K562 (cell line): ENCODE measurements around the gene DMAC2. TPM values are rescaled to one million over a fixed set of nuclear protein-coding genes. Genes with fewer than 3 reads are reported as not detected.
A peak's percentile ranks its signal among the peaks of the same experiment; 100 is the strongest.

Experiments used
- CBFA2T3 ChIP-seq: fragments of 450-650 bp; IDR thresholded peaks from 2 replicates; pipeline ENCODE4 v1.6.1; 2017
- CC2D1A ChIP-seq: fragments of 450-650 bp; IDR thresholded peaks from 2 replicates; pipeline ENCODE4 v1.6.1; 2017; ENCODE audit warnings: mild to moderate bottlenecking
- EP300 ChIP-seq: IDR thresholded peaks from 2 replicates; pipeline ENCODE4 v1.6.1; 2012; ENCODE audit warnings: low read length, improper control_type of control experiment
- MBD2 ChIP-seq: sonication (generic); IDR thresholded peaks from 2 replicates; pipeline ENCODE4 v1.6.1; 2016; ENCODE audit warnings: low read depth, borderline replicate concordance
- MTA3 ChIP-seq: fragments of 450-650 bp; formaldehyde crosslinking; IDR thresholded peaks from 2 replicates; pipeline ENCODE4 v1.6.1; 2017; ENCODE audit warnings: mild to moderate bottlenecking, borderline replicate concordance
- PYGO2 ChIP-seq: fragments of 450-650 bp; IDR thresholded peaks from 2 replicates; pipeline ENCODE4 v1.6.1; 2016; ENCODE audit warnings: mild to moderate bottlenecking, missing genetic modification characterization, moderate library complexity, missing compliant biosample characterization
- SMARCB1 ChIP-seq: IDR thresholded peaks from 2 replicates; pipeline ENCODE4 v1.6.1; 2011; ENCODE audit warnings: improper control_type of control experiment, low read depth; ENCODE audit not compliant: insufficient read length
- SP1 ChIP-seq: sonication (generic); formaldehyde crosslinking; IDR thresholded peaks from 2 replicates; pipeline ENCODE4 v1.8.1; 2022; ENCODE audit warnings: mild to moderate bottlenecking, missing genetic modification reagents
- WHSC1 ChIP-seq: IDR thresholded peaks from one replicate; pipeline ENCODE4 v1.6.1; 2012; ENCODE audit warnings: low read length, control low read depth, inconsistent platforms
- ZNF316 ChIP-seq: fragments of 450-650 bp; IDR thresholded peaks from 2 replicates; pipeline ENCODE4 v1.6.1; 2016
- ZNF644 ChIP-seq: fragments of 200-800 bp; sonication (Bioruptor generic); IDR thresholded peaks from 2 replicates; pipeline ENCODE4 v1.6.1; 2016; ENCODE audit warnings: low read depth, missing genetic modification characterization, missing compliant biosample characterization
- polyA plus RNA-seq, 8 experiments: library from polyadenylated mRNA; depleted of rRNA in 4 of 8; stranded (reverse) in 5 of 8; unstranded in 3 of 8; fragments of >200 nt; fragmentation: Nextera tagmentation in 2 of 8; fragmentation: Illumina TruSeq in 1 of 8; extraction: Ambion mirVana in 2 of 8; extraction: Trizol in 1 of 8; gene quantifications; 2 replicates each; pipeline versions ENCODE4 v1.2.1 to v1.2.3, GENCODE V29; 2011 to 2014; ENCODE audit warnings: inconsistent platforms in 1 of 8, missing spikeins in 1 of 8
- total RNA-seq, 7 experiments: library from RNA; depleted of rRNA in 6 of 7; stranded (reverse); fragments of >200 nt in 6 of 7; fragmentation: Illumina TruSeq in 2 of 7; extraction: Trizol in 2 of 7; gene quantifications; 2 replicates each; pipeline versions ENCODE4 v1.2.1 to v1.2.3, GENCODE V29; 2011 to 2021; ENCODE audit warnings: low replicate concordance in 1 of 7
- TF ChIP-seq, protein P1 (sequence below), 2 experiments: fragments of 450-650 bp; IDR thresholded peaks; 2 replicates each; pipeline ENCODE4 v1.6.1; 2016; ENCODE audit warnings: mild to moderate bottlenecking in 2 of 2, borderline replicate concordance in 1 of 2, low read depth in 1 of 2, moderate library complexity in 1 of 2
- TF ChIP-seq, protein P2 (sequence below), 2 experiments: fragments of 450-650 bp; conservative IDR thresholded peaks; 2 replicates each; pipeline ENCODE4 v1.6.1; 2017; ENCODE audit warnings: mild to moderate bottlenecking in 2 of 2, moderate library complexity in 2 of 2
- TF ChIP-seq, protein P3 (sequence below): fragments of 450-650 bp; IDR thresholded peaks from 2 replicates; pipeline ENCODE4 v1.6.1; 2016; ENCODE audit warnings: antibody characterized with exemption
- TF ChIP-seq, protein P4 (sequence below): sonication (generic); formaldehyde crosslinking; IDR thresholded peaks from 2 replicates; pipeline ENCODE4 v1.8.0; 2022; ENCODE audit warnings: mild to moderate bottlenecking, missing genetic modification reagents

DMAC2 gene
- total and polyA plus RNA-seq, 9 of the 15 experiments (the other 6 are each of a cell fraction or from before 2014, with no cell fraction given) = 12.9 to 61.2 (median 43.1) TPM

DNA sequence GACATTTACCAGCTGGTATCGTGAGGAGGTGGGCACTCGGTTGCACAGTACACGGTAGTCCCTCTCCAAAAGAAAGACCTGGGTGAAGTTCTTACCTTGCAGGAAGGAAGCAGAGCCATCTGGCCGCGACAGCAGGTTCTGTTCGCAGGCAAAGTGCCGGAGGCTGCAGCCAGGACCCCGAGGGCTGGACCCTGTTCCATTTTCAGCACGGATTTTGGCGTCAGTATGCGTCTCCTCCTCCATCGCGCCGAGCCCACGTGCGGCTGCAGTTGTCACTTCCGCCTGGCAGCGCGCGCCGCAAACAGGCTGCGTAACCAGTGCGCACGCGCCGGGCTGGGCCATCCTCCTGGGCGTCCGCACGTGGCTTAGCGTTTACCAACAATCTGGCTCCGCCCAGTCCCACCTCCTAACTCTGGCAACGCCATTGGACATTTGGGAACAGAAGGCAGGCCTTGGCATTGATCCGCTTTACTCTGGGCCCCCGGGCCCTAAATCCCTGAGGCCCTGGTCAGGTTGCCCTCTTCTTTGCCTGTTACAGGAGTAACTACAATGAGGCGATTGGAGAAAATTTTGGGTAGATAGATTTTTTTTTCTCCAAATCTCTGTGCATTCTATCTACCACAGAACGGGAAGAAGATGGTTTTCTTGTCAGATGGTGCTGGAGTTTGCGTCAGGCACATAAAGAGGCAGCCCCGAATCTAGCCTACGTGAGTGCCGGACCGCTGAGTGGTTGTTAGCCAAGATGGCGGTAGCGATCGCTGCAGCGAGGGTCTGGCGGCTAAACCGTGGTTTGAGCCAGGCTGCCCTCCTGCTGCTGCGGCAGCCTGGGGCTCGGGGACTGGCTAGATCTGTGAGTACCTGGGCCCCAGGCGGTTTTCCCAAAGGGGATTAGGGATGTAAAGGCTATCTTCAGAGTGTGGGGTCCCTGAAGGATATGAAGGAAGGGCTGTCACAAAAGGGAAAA, 42.3 kb downstream of the DMAC2 start, which contains the start of the genes BCKDHA and EXOSC5 (continued):
- TF ChIP-seq, protein P1, sequence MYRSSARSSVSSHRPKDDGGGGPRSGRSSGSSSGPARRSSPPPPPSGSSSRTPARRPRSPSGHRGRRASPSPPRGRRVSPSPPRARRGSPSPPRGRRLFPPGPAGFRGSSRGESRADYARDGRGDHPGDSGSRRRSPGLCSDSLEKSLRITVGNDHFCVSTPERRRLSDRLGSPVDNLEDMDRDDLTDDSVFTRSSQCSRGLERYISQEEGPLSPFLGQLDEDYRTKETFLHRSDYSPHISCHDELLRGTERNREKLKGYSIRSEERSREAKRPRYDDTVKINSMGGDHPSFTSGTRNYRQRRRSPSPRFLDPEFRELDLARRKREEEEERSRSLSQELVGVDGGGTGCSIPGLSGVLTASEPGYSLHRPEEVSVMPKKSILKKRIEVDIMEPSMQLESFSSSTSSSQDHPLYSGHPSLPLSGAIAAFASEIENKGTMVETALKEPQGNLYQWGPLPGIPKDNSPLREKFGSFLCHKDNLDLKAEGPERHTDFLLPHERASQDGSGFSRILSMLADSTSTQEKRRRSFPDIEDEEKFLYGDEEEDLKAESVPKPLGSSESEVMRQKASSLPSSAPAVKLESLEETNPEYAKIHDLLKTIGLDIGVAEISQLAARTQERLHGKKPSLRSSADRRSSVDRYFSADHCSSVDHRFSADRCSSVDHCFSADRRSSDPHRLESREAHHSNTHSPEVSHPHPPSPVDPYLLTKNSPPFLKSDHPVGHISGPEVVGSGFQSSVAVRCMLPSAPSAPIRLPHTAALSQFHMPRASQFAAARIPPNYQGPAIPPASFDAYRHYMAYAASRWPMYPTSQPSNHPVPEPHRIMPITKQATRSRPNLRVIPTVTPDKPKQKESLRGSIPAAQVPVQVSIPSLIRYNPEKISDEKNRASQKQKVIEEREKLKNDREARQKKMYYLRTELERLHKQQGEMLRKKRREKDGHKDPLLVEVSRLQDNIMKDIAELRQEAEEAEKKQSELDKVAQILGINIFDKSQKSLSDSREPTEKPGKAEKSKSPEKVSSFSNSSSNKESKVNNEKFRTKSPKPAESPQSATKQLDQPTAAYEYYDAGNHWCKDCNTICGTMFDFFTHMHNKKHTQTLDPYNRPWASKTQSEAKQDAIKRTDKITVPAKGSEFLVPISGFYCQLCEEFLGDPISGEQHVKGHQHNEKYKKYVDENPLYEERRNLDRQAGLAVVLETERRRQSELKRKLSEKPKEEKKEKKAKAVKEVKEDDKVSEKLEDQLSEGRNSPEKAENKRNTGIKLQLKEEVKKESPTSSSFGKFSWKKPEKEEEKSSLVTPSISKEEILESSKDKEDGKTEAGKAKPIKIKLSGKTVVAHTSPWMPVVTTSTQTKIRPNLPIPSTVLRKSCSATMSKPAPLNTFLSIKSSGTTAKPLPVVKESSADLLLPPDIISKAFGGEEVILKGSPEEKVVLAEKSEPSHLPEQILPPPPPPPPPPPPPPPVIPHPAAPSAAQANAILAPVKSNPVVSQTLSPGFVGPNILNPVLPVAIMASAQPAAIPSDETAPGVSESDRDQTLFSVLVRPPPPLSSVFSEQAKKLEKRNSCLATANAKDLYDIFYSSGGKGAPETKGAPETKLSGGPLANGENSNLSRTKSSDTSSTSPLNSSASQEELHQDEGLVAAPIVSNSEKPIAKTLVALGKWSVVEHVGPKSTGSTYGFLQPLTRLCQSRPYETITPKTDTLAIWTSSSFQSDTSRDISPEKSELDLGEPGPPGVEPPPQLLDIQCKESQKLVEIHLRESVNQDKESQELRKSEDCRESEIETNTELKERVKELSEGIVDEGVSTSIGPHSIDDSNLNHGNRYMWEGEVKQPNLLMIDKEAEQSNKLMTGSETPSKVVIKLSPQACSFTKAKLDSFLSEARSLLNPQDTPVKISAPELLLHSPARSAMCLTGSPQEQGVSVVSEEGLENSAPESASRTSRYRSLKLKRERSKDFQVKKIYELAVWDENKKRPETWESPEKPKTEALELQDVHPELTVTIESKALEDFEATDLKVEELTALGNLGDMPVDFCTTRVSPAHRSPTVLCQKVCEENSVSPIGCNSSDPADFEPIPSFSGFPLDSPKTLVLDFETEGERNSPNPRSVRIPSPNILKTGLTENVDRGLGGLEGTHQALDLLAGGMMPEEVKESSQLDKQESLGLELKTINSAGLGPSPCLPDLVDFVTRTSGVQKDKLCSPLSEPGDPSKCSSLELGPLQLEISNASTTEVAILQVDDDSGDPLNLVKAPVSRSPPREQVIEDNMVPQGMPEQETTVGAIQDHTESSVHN (IDR thresholded peaks at IDR 0.05; ENCODE audit: borderline replicate concordance in 1 of 2, low read depth in 1 of 2) = no peak
- TF ChIP-seq EP300 (no peak; the same call in 1 of the 2 replicates), PYGO2 (tag) (no peak), SP1 (CRISPR knock-in tag) (peak; percentile 83), MTA3 (peak; percentile 41; the same call in 1 of the 2 replicates), ZNF316 (no peak), WHSC1 (no peak), CC2D1A (no peak), ZNF644 (no peak), CBFA2T3 (no peak), SMARCB1 (no peak), MBD2 (peak; percentile 53; the same call in 1 of the 2 replicates)
- TF ChIP-seq, protein P2, sequence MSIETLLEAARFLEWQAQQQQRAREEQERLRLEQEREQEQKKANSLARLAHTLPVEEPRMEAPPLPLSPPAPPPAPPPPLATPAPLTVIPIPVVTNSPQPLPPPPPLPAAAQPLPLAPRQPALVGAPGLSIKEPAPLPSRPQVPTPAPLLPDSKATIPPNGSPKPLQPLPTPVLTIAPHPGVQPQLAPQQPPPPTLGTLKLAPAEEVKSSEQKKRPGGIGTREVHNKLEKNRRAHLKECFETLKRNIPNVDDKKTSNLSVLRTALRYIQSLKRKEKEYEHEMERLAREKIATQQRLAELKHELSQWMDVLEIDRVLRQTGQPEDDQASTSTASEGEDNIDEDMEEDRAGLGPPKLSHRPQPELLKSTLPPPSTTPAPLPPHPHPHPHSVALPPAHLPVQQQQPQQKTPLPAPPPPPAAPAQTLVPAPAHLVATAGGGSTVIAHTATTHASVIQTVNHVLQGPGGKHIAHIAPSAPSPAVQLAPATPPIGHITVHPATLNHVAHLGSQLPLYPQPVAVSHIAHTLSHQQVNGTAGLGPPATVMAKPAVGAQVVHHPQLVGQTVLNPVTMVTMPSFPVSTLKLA (conservative IDR thresholded peaks at IDR 0.05) = peak; percentile 100
- TF ChIP-seq, protein P3, sequence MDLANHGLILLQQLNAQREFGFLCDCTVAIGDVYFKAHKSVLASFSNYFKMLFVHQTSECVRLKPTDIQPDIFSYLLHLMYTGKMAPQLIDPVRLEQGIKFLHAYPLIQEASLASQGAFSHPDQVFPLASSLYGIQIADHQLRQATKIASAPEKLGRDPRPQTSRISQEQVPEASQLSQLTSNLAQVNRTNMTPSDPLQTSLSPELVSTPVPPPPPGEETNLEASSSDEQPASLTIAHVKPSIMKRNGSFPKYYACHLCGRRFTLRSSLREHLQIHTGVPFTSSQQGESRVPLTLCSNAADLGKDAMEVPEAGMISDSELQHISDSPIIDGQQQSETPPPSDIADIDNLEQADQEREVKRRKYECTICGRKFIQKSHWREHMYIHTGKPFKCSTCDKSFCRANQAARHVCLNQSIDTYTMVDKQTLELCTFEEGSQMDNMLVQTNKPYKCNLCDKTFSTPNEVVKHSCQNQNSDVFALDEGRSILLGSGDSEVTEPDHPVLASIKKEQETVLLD = peak; percentile 96
- TF ChIP-seq, protein P4, sequence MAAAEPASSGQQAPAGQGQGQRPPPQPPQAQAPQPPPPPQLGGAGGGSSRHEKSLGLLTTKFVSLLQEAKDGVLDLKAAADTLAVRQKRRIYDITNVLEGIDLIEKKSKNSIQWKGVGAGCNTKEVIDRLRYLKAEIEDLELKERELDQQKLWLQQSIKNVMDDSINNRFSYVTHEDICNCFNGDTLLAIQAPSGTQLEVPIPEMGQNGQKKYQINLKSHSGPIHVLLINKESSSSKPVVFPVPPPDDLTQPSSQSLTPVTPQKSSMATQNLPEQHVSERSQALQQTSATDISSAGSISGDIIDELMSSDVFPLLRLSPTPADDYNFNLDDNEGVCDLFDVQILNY (CRISPR knock-in tag) = no peak
